ENCODE results near the gene MCM5. TPM values are rescaled to one million over a fixed set of nuclear protein-coding genes. Genes with fewer than 3 reads are reported as not detected.
A peak's percentile ranks its signal among the peaks of the same experiment; 100 is the strongest.

The MCM5 gene
- total RNA-seq, 2 donors from 2014 or later: 7.9 to 9.3 TPM

DNA sequence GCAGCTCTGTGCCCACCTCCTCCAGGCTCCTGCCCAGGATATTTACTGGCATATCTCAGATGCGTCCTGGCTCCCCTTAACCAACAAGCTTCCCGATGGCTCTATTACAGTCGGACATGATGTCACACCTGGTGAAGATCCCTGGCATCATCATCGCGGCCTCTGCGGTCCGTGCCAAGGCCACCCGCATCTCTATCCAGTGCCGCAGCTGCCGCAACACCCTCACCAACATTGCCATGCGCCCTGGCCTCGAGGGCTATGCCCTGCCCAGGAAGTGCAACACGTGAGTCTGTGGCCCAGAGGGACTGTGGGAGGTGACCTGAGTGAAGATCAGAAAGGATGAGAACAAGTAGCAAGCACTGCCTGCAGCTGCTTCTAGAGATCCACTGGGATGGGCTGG is 6.5 kb downstream of the MCM5 start:
- 87 to 100% methylated on average over 1 to 13 of the region's 13 CpGs for WGBS, 2 donors

DNA sequence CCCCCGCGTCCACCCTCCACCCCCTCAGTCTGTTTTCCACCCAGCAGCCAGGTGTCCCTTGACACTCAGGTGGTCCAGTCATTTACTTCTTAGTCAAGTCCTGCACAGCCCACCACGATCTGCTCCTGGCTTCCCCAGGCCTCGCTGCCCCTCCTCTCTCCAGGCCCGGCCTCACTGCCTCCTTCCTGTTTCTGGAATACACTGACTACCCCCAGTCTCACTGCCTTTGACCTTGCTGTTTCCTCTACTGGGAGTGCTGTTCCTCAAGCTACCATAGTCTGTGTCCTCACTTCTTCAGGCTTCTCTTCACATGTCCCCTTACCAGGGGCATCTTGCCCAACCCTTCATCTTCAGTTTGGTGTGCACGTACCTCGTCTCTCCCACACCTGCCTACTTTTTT is 7.4 kb downstream of the MCM5 start:
- intact Hi-C loops (cut with DNase I): no loop called here
- ATAC-seq: no peak

More for the DNA sequence above, 6.5 kb downstream of the MCM5 start:
- no peaks in the 10 kb centered on the region for H3K9me3 ChIP-seq
- no peak for TF ChIP-seq POLR2A (IDR thresholded peaks at IDR 0.05)
- TF ChIP-seq, protein P1, sequence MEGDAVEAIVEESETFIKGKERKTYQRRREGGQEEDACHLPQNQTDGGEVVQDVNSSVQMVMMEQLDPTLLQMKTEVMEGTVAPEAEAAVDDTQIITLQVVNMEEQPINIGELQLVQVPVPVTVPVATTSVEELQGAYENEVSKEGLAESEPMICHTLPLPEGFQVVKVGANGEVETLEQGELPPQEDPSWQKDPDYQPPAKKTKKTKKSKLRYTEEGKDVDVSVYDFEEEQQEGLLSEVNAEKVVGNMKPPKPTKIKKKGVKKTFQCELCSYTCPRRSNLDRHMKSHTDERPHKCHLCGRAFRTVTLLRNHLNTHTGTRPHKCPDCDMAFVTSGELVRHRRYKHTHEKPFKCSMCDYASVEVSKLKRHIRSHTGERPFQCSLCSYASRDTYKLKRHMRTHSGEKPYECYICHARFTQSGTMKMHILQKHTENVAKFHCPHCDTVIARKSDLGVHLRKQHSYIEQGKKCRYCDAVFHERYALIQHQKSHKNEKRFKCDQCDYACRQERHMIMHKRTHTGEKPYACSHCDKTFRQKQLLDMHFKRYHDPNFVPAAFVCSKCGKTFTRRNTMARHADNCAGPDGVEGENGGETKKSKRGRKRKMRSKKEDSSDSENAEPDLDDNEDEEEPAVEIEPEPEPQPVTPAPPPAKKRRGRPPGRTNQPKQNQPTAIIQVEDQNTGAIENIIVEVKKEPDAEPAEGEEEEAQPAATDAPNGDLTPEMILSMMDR (IDR thresholded peaks at IDR 0.05): no peak
- no peak overlapping the region for H3K4me3 ChIP-seq
- no peak for ATAC-seq
- H3K27me3 ChIP-seq: no peaks in the 10 kb centered on the region
- peaks cover 6% of the 10 kb centered on the region for H3K4me1 ChIP-seq
- H3K27ac ChIP-seq: no peak overlapping the region
- DNase-seq: no peak
- H3K36me3 ChIP-seq (replicated peaks in 1 of 2; ENCODE audit: insufficient read depth in 1 of 2, low read depth in 2 of 2): peaks cover 0 to 7% of the 10 kb centered on the region in 2 donors
- intact Hi-C loops (cut with DNase I): no loop called here

DNA sequence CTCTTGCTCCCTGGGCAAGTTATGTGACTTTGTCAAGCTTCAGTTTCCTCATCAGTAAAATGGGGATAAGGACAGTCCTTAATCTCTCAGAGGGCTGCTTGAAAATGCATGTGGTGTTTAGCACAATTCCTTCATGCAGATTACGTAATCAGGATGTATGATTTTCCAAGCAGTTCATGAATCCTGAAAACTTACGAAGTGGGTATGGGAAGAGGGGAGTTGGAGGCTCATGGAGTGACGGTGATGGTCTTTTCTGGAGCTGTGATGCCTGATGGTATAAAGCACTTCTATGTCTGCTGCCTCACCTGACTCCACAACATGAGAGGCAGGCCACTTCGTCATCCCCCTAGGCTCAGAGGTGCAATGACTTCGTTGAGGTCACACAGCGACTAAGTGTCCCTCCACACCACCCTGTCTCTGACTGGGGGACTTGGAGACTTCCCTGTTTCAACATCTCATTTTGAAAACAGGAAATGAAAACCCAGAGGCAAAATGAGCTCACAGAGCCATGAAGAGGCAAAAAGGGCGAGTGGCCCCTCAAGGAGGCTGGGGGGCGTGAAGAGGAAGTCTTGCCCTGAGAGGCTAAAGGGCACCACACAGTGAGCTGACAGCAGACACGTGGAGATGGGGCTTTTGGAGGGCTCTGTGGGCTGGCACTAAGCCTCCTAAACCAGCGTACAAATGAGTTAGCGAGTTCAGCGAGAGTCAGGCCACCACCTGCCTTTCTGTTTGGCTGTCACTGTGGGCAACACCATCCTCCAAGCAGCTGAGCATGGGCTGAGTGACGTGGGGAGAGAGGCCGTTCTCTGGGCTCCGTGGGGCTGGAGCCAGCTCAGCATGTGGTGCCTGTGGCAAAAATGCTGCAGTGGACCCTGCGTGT is 10.1 kb downstream of the MCM5 start:
- peak in 1 of 4 donors; percentile 64 for DNase-seq
- intact Hi-C loops (cut with DNase I): no loop called here
- H3K27me3 ChIP-seq: no peaks in the 10 kb centered on the region
- H3K4me3 ChIP-seq: no peak overlapping the region
- no peaks in the 10 kb centered on the region for H3K4me1 ChIP-seq
- WGBS, 2 donors: 79 to 91% methylated on average over 15 to 16 of the region's 16 CpGs
- H3K36me3 ChIP-seq (replicated peaks in 1 of 2; ENCODE audit: insufficient read depth in 1 of 2, low read depth in 2 of 2): peaks cover 0 to 17% of the 10 kb centered on the region in 2 donors
- TF ChIP-seq, protein P1 (IDR thresholded peaks at IDR 0.05): no peak
- no peak for TF ChIP-seq POLR2A (IDR thresholded peaks at IDR 0.05)
- no peak for ATAC-seq
- no peaks in the 10 kb centered on the region for H3K9me3 ChIP-seq
- H3K27ac ChIP-seq: peak overlapping the region in 1 of 4 donors; percentile 49

More for the DNA sequence above, 7.4 kb downstream of the MCM5 start:
- DNase-seq: peak in 1 of 4 donors; percentile 27
- WGBS, 2 donors: 77 to 80% methylated on average over 7 of the region's 7 CpGs
- no peak overlapping the region for H3K4me3 ChIP-seq
- H3K4me1 ChIP-seq: peaks cover 6% of the 10 kb centered on the region
- no peak overlapping the region for H3K27ac ChIP-seq
- H3K27me3 ChIP-seq: no peaks in the 10 kb centered on the region
- H3K9me3 ChIP-seq: no peaks in the 10 kb centered on the region
- H3K36me3 ChIP-seq (replicated peaks in 1 of 2; ENCODE audit: insufficient read depth in 1 of 2, low read depth in 2 of 2): peaks cover 0 to 8% of the 10 kb centered on the region in 2 donors
- no peak for TF ChIP-seq POLR2A (IDR thresholded peaks at IDR 0.05)
- TF ChIP-seq, protein P1 (IDR thresholded peaks at IDR 0.05): no peak

DNA sequence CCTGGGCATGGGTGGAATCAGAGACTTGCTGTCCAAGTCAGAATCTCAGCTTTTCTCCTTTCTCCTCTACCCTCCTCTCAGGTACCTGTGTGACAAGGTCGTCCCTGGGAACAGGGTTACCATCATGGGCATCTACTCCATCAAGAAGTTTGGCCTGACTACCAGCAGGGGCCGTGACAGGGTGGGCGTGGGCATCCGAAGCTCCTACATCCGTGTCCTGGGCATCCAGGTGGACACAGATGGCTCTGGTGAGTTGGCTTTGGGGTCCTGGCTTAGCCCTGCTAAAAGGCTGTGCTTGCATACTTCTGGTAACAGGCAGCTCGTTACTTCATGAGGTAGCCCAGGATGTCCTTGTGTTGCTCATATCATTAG is 10.7 kb downstream of the MCM5 start:
- TF ChIP-seq, protein P1 (IDR thresholded peaks at IDR 0.05): no peak
- TF ChIP-seq POLR2A (IDR thresholded peaks at IDR 0.05): no peak
- WGBS, 2 donors: 83 to 90% methylated on average over 5 to 6 of the region's 6 CpGs
- no peak for DNase-seq
- H3K4me1 ChIP-seq: no peaks in the 10 kb centered on the region
- peak overlapping the region in 1 of 4 donors; percentile 4 for H3K27ac ChIP-seq
- H3K27me3 ChIP-seq: no peaks in the 10 kb centered on the region
- intact Hi-C loops (cut with DNase I): no loop called here
- ATAC-seq: no peak
- no peak overlapping the region for H3K4me3 ChIP-seq
- H3K36me3 ChIP-seq (replicated peaks in 1 of 2; ENCODE audit: insufficient read depth in 1 of 2, low read depth in 2 of 2): peaks cover 0 to 17% of the 10 kb centered on the region in 2 donors
- H3K9me3 ChIP-seq: no peaks in the 10 kb centered on the region
